ENCODE data around the gene FARP2. TPM values are rescaled to one million over a fixed set of nuclear protein-coding genes. Genes with fewer than 3 reads are reported as not detected.
"Not testable (repeated sequence)": the region's sequence is repeated elsewhere in the genome, so short reads cannot be mapped to it uniquely, and the experiment has no call there.

Gene FARP2
- total RNA-seq, 1 experiment from 2014 or later: 59.0 TPM

- no peaks in the 10 kb centered on the region for H3K9me3 Mint-ChIP-seq (ENCODE audit: low read depth, unreplicated experiment)
- no peak overlapping the region for H3K4me3 Mint-ChIP-seq (ENCODE audit: low read depth, unreplicated experiment)
- no peaks in the 10 kb centered on the region for H3K36me3 Mint-ChIP-seq (ENCODE audit: insufficient read depth, unreplicated experiment)
- CTCF ChIA-PET: no interaction called here
- no peaks in the 10 kb centered on the region for H3K4me1 Mint-ChIP-seq (ENCODE audit: low read depth, unreplicated experiment)
- no peak for TF ChIP-seq CTCF (IDR thresholded peaks at IDR 0.05; ENCODE audit: unreplicated experiment)
- H3K27ac Mint-ChIP-seq (ENCODE audit: unreplicated experiment): no peak overlapping the region
- no peak for DNase-seq
- no peaks in the 10 kb centered on the region for H3K27me3 Mint-ChIP-seq (ENCODE audit: unreplicated experiment)
- no TSS peak for BruUV-seq (replicated peaks)
- intact Hi-C loops (cut with micrococcal nuclease; ENCODE audit: unreplicated experiment): no loop called here
Observed at GRCh38 chr2:241410739-241411176, 54.7 kb downstream of the FARP2 start.

DNA sequence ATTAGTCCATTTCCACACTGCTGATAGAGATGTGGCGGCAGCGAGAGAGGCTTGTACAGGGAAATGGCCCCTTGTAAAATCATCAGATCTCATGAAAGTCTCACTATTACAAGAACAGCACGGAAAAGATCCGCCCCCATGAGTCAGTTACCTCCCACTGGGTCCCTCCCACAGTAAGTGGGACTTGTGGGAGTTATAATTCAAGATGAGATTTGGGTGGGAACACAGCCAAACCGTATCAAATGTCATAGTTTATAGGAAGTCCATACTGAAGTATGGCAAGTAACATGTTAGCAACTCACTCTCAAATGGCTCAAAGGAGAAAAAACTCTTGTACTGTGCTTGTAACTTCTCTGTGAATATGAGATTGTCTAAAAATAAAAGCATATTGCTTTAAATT, 56.1 kb downstream of the FARP2 start:
- peaks cover 5% of the 10 kb centered on the region for H3K36me3 Mint-ChIP-seq (ENCODE audit: insufficient read depth, unreplicated experiment)
- TF ChIP-seq CTCF (IDR thresholded peaks at IDR 0.05; ENCODE audit: unreplicated experiment): no peak
- no peaks in the 10 kb centered on the region for H3K9me3 Mint-ChIP-seq (ENCODE audit: low read depth, unreplicated experiment)
- intact Hi-C loops (cut with micrococcal nuclease; ENCODE audit: unreplicated experiment): no loop called here
- no TSS peak for BruUV-seq (replicated peaks)
- no peaks in the 10 kb centered on the region for H3K4me1 Mint-ChIP-seq (ENCODE audit: low read depth, unreplicated experiment)
- CTCF ChIA-PET: no interaction called here
- no peak overlapping the region for H3K4me3 Mint-ChIP-seq (ENCODE audit: low read depth, unreplicated experiment)
- no peak overlapping the region for H3K27ac Mint-ChIP-seq (ENCODE audit: unreplicated experiment)
- no peak for DNase-seq
- no peaks in the 10 kb centered on the region for H3K27me3 Mint-ChIP-seq (ENCODE audit: unreplicated experiment)

- H3K27ac Mint-ChIP-seq (ENCODE audit: unreplicated experiment); CTCF ChIA-PET; H3K27me3 Mint-ChIP-seq (ENCODE audit: unreplicated experiment); H3K4me3 Mint-ChIP-seq (ENCODE audit: low read depth, unreplicated experiment); H3K36me3 Mint-ChIP-seq (ENCODE audit: insufficient read depth, unreplicated experiment); BruUV-seq (replicated peaks); DNase-seq; H3K4me1 Mint-ChIP-seq (ENCODE audit: low read depth, unreplicated experiment); intact Hi-C loops (cut with micrococcal nuclease; ENCODE audit: unreplicated experiment); H3K9me3 Mint-ChIP-seq (ENCODE audit: low read depth, unreplicated experiment): not testable (repeated sequence)
Observed at GRCh38 chr2:241413501-241413900, 57.4 kb downstream of the FARP2 start.

DNA sequence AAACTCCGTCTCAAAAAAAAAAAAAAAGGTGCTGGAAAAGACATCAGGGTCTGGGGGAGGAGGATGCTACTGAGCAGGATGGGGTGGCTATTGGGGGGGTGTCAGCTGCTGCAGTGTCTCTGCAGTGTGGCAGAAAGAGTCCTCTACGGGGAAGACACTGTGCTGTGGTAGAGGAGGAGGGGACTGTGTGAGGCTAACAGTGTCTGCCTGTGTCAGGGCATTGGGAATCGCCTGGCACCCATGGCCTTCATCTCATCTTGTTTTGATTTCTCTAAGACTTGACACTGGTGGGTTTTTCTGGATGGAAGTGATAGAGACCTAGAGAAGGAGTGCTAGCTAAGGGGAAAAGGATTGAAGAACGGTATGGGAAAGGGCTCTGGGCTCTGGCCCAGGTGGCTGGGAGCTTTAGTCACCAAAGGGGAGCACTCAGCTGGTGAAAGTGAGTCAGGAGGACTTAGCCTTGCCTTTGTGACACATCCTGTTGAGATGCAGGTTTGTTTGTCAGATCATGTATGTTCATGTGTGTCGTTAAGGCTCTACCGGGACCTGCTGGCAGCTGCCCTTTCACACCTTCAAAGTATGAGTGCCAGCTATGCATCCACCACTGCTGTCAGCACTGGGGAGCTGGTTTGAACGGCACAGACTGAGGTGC, 58.0 kb downstream of the FARP2 start:
- Mint-ChIP-seq H3K9me3 (ENCODE audit: low read depth, unreplicated experiment) (no peaks in the 10 kb centered on the region), H3K27me3 (ENCODE audit: unreplicated experiment) (no peaks in the 10 kb centered on the region), H3K27ac (ENCODE audit: unreplicated experiment) (no peak overlapping the region), H3K4me1 (ENCODE audit: low read depth, unreplicated experiment) (no peaks in the 10 kb centered on the region), H3K4me3 (ENCODE audit: low read depth, unreplicated experiment) (no peak overlapping the region), H3K36me3 (ENCODE audit: insufficient read depth, unreplicated experiment) (peaks cover 9% of the 10 kb centered on the region)
- TF ChIP-seq CTCF (IDR thresholded peaks at IDR 0.05; ENCODE audit: unreplicated experiment): no peak
- DNase-seq: no peak
- no TSS peak for BruUV-seq (replicated peaks)
- CTCF ChIA-PET: no interaction called here
- intact Hi-C loops (cut with micrococcal nuclease; ENCODE audit: unreplicated experiment): no loop called here

DNA sequence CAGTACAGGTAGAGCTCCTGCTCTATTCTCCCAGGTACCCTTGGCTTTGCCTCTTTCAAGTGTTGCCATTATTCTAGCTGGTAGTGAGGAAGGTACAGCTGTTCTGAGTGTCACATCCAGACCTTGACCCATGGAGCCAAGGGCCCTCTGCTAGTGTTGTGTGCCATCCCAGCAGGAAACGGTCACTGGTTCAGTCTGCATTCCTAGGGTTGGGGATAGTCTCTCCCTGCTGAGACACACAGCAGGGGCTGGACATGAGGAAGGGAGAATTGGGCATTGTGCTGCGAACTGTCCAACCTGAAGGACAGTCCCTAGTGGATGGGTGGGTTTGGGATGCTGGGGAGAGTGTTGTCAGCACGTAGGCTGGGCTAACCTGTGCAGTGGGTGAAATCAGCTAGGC, 59.1 kb downstream of the FARP2 start:
- Mint-ChIP-seq H3K4me1 (ENCODE audit: low read depth, unreplicated experiment) (no peaks in the 10 kb centered on the region), H3K4me3 (ENCODE audit: low read depth, unreplicated experiment) (no peak overlapping the region), H3K9me3 (ENCODE audit: low read depth, unreplicated experiment) (no peaks in the 10 kb centered on the region), H3K36me3 (ENCODE audit: insufficient read depth, unreplicated experiment) (peaks cover 9% of the 10 kb centered on the region), H3K27me3 (ENCODE audit: unreplicated experiment) (no peaks in the 10 kb centered on the region), H3K27ac (ENCODE audit: unreplicated experiment) (no peak overlapping the region)
- TF ChIP-seq CTCF (IDR thresholded peaks at IDR 0.05; ENCODE audit: unreplicated experiment): no peak
- no peak for DNase-seq
- intact Hi-C loops (cut with micrococcal nuclease; ENCODE audit: unreplicated experiment): no loop called here
- CTCF ChIA-PET: no interaction called here
- BruUV-seq (replicated peaks): no TSS peak

Measured in Calu3 (cell line).